Stimulated activated CD4-positive, alpha-beta T cell treated with anti-CD3 and anti-CD28 coated beads, Interleukin-12 subunit alpha, Interleukin-12 subunit beta, amount 100 ng/mL, for 4 hours (primary cell): ENCODE results near the gene ASPSCR1.
"Not testable (repeated sequence)": the region's sequence is repeated elsewhere in the genome, so short reads cannot be mapped to it uniquely, and the experiment has no call there.

Experiments
- DNase-seq: peaks from one replicate; pipeline ENCODE4 v3.0.0-alpha.2; 2020

ASPSCR1 gene

DNA sequence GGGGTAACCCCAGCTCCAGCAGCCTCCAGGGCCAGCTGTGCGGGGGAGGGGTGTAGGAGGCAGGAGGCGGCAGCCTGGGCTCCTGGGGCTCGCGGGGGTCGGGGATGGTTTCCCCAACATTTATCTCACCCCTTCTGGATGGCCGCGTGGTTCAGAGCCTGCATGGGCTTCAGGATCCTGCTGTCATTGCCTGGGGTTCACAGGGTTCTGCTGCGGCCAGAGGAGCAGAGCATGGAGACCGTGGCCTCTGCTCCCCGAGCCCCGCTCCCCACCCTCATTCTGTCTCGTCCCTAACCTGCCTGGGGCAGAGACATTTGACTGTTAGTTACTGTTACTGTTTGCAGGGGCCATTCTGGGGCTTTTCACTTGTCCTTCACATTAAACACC is 35.3 kb upstream of the ASPSCR1 start:
- no peak for DNase-seq

DNA sequence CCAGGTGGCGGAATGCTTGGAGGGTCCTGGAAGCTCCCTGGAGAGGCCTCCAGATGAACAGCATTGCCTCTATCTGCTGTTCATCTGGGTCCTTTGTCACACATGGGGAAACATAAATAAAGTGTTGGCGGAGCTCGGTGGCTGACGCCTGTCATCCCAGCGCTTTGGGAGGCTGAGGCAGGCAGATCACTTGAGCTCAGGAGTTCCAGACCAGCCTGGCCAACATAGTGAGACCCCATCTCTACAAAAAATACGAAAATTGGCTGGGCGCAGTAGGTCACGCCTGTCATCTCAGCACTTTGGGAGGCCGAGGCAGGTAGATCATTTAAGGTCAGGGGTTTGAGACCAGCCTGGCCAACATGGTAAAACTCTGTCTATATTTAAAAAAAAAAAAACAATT is 32.6 kb upstream of the ASPSCR1 start:
- DNase-seq: no peak

DNA sequence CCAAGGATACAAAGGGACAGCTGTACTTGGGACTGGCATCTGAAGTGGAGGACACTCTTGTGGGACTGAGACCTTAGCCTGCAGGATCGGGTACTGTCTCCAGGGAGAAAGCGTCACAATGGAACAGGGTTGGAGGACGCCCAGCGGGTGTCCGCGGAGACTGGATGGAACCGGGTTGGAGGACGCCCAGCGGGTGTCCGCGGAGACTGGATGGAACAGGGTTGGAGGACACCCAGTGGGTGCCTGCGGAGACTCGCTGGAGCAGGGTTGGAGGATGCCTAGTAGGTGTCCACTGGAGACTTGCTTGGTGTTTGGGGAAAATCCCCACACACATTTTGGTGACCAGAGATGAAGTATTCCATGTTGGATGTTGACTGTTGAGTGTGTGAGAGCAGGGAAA is 30.2 kb upstream of the ASPSCR1 start, which contains the start of gene MYADML2:
TSS of gene MYADML2 (minus strand) at position 45 of the 400 bp plus-strand sequence. CDS start 5,492 bp downstream, outside the sequence.
- no peak for DNase-seq

- DNase-seq: no peak
Observed at GRCh38 chr17:81948635-81949378, 28.6 kb upstream of the ASPSCR1 start.

GRCh38 chr17:81950501-81950900 is 26.9 kb upstream of the ASPSCR1 start:
- DNase-seq: no peak

GRCh38 chr17:81951785-81952684 is 25.4 kb upstream of the ASPSCR1 start:
- no peak for DNase-seq

DNA sequence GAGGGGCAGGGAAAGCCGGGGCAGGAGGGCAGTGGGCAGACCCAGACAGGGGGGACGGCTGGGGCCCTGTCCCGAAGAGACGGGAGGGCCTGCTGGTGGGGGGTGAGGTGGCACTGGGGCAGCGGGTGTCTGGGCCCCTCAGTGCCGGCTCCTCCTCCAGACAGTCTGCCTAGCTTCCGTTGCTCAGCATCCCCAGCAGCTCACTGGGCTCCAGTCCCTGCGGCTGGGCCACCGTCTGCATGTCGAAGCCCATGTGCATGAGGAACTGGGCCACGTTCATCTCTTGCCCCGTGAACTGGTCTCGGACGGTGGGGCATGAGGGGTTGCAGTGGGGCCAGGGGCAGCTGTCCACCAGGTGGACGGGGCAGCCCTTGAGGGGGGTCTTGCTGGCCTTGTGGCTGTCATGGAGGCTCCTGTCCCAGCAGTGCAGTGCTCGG is 24.6 kb upstream of the ASPSCR1 start:
- DNase-seq: no peak

GRCh38 chr17:81953443-81953842 is 24.0 kb upstream of the ASPSCR1 start:
- DNase-seq: not testable (repeated sequence)

GRCh38 chr17:81954131-81955057 is 23.0 kb upstream of the ASPSCR1 start:
- DNase-seq: no peak

GRCh38 chr17:81955058-81955681 is 22.3 kb upstream of the ASPSCR1 start:
- DNase-seq: no peak

- no peak for DNase-seq
Observed at GRCh38 chr17:81955756-81956544, 21.5 kb upstream of the ASPSCR1 start.

- no peak for DNase-seq
Observed at GRCh38 chr17:81956607-81957589, 20.5 kb upstream of the ASPSCR1 start.

DNA sequence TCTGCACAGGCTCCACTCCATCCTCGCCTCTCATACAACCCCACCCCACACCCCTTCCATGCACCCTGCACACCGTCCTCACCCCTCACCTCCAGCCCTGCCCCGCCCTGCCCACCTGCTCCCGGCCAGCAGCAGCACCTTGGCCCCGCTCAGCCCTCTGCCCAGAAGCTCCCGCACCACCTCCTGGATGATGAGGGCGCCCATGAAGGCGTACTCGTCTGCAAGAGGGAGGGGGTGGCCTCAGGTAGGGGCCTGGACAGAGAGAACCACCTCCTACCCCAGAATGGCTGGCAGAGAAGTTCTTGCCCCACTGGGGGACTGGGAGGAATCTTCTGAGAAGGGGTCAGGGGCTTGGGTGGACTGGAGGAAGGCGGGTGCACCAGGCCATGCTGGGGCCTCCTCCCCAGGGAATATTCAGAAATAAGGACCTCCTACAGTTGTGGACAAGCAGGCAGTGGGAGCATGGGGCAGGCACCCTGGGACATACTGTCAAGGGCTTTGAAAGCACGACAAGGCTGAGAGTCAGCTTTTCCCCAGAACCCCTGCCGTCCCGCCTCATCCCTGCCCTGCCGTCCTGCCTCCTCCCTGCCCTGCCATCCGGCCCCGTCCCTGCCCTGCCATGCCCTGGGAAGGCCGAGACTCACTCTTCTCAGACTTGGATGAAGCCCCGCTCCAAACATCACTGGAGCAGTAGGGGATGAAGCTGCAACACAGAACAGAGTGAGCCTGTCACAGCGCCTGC is 19.6 kb upstream of the ASPSCR1 start:
- no peak for DNase-seq

- no peak for DNase-seq
Observed at GRCh38 chr17:81958633-81959342, 18.6 kb upstream of the ASPSCR1 start.

GRCh38 chr17:81959362-81960129 is 17.9 kb upstream of the ASPSCR1 start:
- peak; percentile 83 for DNase-seq

DNA sequence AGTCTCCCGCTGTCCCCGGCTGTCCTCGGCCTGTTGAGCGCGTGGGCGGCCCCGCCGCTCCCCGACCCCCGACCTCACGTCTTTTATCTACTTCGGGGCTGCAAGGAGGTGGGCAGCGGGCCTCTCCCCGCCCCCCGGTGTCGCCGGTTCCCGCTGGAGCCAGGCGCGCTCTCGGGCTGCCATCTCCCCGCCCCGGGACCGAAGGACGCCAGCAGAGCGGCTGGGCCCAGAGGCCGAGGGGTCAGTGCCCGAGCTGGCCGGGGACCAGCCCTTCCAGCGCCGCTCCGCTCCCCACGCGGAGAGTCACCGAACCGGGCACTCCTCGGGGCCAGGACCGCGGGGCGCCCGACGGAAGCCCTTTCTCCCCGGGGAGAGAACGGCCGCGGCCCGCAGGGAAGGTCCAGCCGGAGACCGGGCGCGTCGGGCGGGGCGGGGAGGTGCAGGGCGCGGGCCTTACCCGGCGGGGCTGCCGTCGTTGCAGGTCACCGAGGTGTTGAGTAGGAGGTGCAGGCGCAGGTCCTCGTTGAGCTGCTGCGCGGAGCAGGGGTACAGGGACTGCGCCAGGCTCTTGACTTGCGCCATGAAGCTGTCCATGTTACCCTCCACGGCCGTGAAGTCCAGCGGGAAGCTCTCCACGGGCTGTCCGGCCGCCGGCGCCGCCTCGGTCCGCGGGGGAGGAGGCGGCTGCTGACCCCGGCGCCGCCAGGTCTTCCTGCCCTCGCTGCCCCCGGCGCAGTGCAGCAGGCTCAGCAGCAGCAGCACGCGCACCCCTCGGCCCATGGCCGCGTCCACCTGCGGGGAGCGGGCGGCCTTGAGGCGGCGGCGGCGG is 17.1 kb upstream of the ASPSCR1 start:
- peak; percentile 15 for DNase-seq

- DNase-seq: no peak
Observed at GRCh38 chr17:81961087-81961511, 16.3 kb upstream of the ASPSCR1 start, which contains the start of gene NOTUM. Gene NOTUM (minus strand): TSS chr17:81961187. CDS start chr17:81960909, 278 bp downstream.
